Activated CD4-positive, alpha-beta T cell treated with anti-CD3 and anti-CD28 coated beads, Interleukin-2, amount 50 U/mL, for 16 hours (primary cell): Measurements from ENCODE around the gene RSPH3.

ENCODE experiments used
- DNase-seq: peaks from one replicate; pipeline ENCODE4 v3.0.0-alpha.2; 2020

The RSPH3 gene

DNA sequence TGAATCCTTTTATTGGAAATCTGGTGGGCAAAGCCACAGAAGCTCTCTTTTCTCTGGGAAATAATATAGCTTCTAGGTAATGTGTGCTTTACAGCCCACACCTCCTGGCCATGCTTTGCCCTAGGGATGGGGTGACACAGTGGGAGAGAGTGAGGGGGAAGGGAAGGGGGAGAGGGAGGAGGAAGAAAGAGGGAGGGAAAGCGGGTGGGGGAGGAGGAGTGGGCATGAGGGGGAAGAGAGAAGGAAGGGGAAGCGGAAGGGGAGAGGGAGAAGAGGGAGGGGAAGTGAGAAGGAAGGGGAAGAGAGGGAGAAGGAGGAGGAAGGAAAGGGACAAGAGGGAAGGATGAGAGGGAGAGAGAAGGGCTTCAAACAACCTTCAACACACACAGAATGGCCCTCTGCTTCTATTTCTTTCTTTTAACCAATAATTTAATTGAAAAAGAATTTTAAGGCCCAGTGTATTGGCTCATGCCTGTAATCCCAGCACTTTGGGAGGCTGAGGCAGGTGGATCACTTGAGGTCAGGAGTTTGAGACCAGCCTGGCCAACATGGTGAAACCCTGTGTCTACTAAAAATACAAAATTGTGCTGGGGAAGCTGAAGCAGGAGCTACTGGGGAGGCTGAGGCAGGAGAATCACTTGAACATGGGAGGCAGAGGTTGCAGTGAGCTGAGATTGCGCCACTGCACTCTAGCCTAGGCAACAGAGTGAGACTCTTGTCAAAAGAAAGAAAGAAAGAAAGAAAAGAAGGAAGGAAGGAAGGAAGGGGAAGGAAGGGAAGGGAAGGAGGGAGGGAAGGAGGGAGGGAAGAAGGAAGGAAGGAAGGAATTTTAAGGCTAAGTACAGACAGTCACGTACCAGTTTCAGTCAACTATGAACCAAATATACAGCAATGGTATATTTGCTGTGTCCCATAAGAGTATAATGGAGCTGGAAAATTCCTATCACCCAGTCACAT, 75.2 kb downstream of the RSPH3 start:
- DNase-seq, result no peak

DNA sequence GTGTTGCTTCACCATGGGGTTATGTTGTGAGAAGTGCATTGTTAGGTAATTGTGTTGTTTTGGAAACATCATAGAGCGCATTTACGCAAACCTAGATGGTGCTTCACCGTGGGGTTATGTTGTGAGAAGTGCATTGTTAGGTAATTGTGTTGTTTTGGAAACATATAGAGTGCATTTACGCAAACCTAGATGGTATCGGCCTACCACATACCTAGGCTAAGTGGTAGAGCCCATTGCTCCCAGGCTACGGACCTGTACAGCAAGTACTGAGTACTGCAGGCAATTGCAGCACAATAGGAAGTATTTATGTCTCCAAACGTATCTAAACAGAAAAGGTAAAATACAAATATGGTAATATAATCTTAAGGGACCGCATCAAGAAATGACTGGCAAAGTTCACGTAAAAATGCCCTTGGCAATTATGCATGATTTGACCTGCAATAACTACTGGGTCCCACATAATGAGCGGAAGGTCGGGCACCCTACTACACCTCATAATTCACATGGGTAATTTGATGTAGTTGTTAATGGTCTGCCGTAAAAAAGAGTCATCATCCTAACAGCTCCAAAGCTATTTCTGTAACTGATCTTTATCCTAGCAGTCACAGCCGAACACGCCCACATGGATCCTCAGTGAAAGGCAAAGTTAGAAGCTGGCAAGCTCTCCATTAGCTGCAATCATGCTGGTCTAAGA, 76.0 kb downstream of the RSPH3 start:
- DNase-seq, result no peak
